ENCODE data around the gene GPC1. TPM values are rescaled to one million over a fixed set of nuclear protein-coding genes. Genes with fewer than 3 reads are reported as not detected.
A peak's percentile ranks its signal among the peaks of the same experiment; 100 is the strongest.
"Not testable (repeated sequence)": the region's sequence is repeated elsewhere in the genome, so short reads cannot be mapped to it uniquely, and the experiment has no call there.

Gene GPC1
- total RNA-seq = 101 TPM

GRCh38 chr2:240435457-240435947, at the start of gene GPC1:
Gene GPC1, plus strand, starts transcription at chr2:240435663. Its CDS starts 256 bp downstream, at chr2:240435919.
- ATAC-seq = peak; percentile 43

DNA sequence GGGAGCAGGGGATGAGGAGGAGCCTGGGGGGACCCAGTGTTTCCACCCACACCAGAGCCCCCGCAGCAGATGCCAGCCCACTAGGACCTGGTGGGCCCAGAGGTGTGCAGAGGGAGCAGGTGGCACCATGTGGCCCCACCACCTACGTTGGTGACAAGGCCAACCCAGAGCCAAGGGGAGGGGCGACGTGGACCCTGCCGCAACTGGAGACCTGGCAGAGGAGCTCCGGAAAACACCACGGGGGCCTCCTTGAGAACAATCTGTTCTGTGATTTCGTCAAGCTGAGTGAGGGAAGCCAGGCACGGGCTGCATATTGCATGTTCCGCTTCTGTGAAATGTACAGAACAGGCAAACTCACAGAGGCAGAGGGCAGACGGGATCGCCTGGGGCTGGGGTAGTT, 49.1 kb upstream of the GPC1 start:
- no peak for ATAC-seq

DNA sequence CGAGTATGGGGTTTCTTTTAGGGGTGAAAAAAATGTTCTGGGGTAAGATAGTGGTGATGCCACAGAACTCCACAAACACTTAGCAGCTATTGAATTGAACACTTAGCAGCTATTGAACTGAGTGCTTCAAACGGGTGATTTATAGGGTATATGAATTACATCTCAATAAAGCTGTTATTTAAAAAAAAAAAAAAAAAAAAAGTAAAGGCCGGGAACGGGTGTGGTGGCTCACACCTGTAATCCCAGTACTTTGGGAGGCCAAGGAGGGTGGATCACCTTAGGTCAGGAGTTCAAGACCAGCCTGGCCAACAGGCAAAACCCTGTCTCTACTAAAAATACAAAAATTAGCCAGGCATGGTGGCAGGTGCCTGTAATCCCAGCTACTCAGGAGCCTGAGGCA, 48.7 kb upstream of the GPC1 start:
- ATAC-seq = not testable (repeated sequence)

DNA sequence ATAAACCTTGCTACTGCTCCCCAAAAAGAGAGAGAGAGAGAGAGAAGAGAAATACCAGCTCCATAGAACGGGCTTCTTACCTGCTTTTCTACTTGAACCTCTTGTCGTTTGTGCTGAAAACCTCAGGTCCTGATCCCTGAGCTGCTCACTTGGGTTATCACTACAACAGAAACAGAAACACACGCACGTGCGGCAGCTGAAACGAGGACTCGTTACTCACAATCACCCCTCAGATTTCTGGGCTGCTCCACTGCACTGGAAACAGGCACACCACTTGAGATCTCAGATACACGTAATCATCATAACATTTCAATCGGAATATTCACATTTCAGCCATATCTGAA, 48.2 kb upstream of the GPC1 start:
- no peak for ATAC-seq

GRCh38 chr2:240387669-240388358, 47.6 kb upstream of the GPC1 start:
- no peak for ATAC-seq

DNA sequence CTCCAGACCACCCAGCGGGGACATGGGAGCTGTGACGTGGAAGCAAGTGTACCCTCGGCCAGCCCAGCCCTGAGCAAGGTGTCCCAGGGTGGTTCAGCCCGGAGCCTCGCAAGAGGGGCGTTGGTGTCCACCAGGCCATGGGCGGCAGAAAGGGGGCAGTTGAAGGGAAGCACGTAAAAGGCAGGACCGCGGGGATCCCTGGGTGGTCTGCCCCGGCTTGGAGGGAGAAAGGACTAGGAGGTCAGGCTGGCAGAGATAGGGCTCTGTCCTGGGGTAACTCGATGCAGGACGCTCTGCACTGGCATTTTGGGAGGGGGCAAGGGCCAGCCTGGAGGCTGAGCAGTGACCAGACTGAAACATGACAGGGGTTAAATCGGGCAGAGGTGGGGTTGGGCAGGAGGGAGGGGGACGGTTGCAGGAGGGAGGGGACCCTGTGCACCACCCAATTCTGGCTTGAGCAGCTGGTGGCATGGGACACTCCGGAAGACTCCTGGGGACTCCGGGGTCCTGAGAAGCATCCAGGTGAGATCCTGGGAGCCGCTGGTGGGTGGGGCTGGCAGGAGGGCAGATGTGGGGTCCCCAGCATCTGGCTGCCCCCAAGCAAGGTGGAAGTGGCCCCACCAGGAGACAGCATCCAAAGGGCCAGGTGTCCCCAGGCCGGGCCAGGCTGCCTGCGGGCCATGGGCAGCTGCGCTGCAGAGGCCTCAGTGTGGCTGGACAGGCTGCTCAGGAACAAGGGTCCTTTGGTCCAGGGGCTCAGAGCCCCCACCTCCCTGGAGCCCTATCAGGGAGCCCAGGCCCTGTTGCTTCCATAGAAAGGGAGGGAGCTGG, 46.8 kb upstream of the GPC1 start:
- ATAC-seq = no peak

DNA sequence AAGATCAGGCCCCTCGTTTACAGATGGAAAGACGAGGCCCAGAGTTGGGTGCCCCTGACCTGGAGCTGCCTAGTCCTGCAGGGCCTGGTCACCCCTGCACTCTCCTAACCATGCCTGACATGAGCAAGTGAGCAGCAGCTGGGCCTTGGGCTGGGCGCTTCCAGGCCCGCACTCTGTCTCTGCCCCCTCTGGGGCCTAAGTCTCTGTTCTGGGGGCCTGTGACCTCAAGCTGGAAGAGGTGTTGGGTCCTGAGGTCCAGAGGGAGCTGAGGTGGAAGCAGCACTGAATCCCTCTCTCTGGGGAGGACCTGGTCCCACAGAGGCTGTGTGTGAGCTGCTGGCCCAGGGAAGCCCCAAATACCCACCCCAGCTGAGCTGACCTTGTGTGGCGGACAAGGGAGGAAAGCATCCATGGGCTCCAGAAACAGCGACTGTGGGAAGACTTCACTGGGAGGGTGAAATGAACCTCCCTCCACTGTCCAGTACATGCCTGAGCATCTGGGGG, 46.1 kb upstream of the GPC1 start:
- no peak for ATAC-seq

DNA sequence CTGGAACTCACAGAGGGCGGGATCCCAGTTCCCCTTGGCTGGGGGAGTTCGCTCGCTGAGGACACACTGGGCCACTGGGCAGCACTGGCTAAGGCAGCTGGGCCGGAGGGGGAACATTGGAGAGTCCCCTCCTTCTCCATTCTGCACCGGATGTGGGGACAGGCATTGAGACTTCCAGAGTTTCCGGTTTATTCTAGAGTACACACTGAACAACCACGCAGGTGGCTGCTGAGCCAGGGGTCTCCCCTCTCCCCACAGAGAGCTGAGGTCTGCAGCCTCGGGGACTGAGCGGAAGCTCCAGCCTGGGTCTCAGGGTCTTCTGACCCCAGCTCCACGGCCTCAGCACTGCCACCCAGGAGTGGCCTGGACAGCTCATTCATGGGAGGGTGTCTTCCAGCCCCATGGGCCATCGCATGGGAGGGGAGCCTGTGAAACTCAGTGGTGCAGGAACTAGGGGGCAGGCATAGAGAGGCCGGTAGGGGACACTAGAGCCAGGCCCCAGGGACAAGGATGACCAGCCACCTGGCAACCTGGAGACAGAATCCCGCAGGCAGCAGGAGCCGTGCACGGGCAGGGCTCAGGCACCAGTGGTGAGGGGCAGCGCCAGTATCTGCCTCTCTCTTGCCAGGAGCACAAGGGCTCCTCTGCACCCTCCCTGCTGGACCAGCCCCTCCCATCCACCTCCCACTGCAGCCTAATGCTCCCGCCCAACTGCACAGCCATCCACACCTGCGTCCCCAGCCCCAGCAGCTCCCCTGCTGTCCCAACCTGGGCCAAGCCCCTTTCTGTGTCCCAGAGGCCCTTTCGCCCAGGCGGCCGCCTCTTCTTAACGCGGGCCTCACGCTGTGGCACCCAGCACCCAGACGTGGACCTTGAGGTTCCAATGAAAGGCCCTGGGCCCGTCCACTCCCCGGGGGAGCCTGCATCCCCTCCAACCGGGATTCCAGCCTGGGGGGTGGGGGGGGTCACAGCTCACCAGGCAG, 45.1 kb upstream of the GPC1 start:
- no peak for ATAC-seq

DNA sequence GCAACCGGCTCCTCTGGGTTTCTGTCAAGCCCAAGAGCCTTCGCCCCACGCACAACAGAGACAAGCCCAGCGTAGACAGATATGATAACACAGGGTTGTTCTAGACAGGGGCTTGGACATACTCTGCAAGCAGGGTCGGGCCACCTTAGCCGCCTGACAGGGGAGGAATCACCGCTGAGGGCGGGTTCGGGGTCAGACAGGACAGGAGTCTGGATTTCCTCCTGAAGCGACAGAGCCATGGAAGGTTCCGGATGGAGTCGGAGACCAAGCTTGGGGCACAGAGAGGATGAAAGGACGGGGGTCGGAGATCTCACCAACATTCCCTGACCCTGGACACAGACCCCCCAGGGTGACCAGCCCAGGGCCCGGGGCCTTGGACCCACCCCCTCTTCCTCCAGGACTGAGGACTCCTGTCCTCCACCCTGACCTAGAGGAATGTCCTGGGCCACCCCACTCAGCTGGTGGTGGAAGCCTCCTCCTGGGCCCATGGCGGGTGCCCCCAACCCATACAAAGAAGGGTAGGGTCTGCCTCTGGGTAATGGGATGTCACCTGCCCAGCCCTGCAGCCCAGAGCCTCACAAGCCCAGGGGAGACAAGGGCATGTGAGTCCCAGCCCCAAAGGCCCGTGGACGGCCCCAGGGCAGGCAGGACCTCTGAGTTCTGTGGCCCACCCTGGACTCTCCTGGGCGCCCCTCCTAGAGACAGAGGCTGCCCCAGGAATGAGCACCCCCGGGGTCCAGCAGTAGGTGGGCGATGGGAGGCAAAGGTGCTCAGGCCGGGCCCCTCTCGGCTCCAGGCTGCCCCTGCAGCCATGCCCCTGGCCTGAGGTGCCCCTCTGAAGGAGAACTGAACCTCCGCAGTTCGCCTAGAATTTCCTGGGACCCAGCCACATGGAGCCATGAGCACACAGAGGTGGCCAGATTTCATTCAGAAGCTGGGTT, 44.1 kb upstream of the GPC1 start:
- ATAC-seq = no peak

GRCh38 chr2:240392084-240392947, 43.1 kb upstream of the GPC1 start:
- ATAC-seq = no peak

- ATAC-seq = no peak
These were observed 42.3 kb upstream of the GPC1 start for GRCh38 chr2:240392948-240393830.

DNA sequence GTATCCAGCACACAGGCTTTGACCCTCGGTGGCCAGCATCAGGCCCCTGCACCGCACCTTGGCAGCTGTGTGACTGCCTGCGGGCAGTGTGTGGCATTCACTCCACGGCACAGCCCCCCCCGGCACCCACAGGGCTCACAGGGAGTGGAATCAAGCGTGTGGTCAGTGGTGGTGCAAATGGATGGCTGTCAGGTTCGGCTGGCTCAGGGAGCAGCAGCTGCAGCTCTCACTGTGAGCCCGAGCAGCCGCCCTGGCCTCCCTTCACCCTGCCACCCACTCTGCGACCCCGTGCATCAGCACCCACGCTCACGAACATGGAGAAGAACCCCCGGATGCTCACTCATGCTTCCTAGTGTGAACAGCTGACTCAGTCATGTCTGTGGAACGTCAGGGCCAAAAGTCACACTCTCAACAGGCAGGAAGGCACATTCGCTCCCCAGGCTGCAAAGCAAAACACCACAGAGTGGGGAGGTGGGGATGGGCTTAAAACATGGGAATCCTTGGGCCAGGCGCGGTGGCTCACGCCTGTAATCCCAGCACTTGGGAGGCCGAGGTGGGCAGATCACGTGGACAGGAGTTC, 41.5 kb upstream of the GPC1 start:
- ATAC-seq = no peak

DNA sequence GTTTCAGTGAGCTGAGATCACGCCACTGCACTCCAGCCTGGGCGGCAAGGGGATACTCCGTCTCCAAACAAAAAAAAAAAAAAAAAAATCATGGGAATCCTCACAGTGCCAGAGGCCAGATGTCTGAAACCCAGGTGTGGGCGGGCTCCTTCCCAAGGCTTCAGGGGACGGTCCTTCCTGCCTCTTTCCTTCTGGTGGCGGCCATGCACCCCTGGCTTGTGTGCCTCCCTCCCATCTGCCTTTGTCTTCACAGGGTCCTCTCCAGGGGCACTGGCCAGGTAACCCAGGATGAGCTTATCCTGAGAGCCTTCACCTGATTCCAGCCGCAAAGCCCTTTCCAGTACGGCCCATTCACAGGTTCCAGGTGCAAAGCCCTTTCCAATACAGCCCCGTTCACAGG, 40.9 kb upstream of the GPC1 start:
- no peak for ATAC-seq

- ATAC-seq = no peak
These were observed 40.0 kb upstream of the GPC1 start for GRCh38 chr2:240395448-240395847.

GRCh38 chr2:240395896-240396622, 39.4 kb upstream of the GPC1 start:
- peak; percentile 36 for ATAC-seq

- peak; percentile 62 for ATAC-seq
These were observed 38.6 kb upstream of the GPC1 start for GRCh38 chr2:240396623-240397541.

GRCh38 chr2:240397542-240397916, 37.9 kb upstream of the GPC1 start:
- ATAC-seq = no peak

Measured in esophagus mucosa (tissue), 1 donor.